ACHN (cell line): ENCODE measurements around the gene NDST3.

ENCODE experiments used
- DNase-seq: peaks from one replicate; pipeline ENCODE4 v3.0.0-alpha.2; 2015
- in situ Hi-C: cut with HindIII; loops from 2 replicates; pipeline ENCODE4 v1.10.0; 2017; ENCODE audit warnings: low sequenced_read_pairs, low pct_ligation_motif_present, low pct_unique_long_range_greater_than_20kb

NDST3 gene

GRCh38 chr4:118059397-118059796 lies 25.1 kb downstream of the NDST3 start:
- in situ Hi-C loops = no loop called here
- DNase-seq = no peak

GRCh38 chr4:118076958-118077766 lies 42.9 kb downstream of the NDST3 start:
- in situ Hi-C loops = no loop called here
- DNase-seq = peak; percentile 23

- in situ Hi-C loops = no loop called here
- DNase-seq = no peak
Measured at GRCh38 chr4:118077767-118078105, 43.5 kb downstream of the NDST3 start.

- in situ Hi-C loops = no loop called here
Measured at GRCh38 chr4:118081434-118081833, 47.1 kb downstream of the NDST3 start.

GRCh38 chr4:118082182-118082581 lies 47.9 kb downstream of the NDST3 start:
- in situ Hi-C loops = no loop called here
- DNase-seq = no peak

More at GRCh38 chr4:118081434-118081833, 47.1 kb downstream of the NDST3 start:
- no peak for DNase-seq

DNA sequence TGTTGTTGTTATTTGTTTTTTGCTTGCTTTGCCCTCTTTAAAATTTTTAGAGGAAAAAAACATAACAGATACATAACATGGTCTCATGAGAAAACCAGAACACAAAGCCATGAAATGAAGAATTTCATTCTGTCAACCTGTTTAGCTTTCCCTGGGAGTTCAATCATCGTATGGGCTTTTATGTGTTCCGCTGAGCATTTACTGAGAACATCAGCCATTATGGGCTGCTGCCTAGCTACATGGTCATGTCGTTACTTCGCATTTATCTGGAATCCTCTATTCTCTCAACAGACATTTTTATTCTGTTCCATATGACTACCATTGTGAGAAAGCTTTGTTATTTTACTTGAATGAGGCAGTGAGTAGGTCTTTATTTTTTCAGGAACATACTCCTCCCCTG lies 51.4 kb downstream of the NDST3 start:
- no peak for DNase-seq
- in situ Hi-C loops = no loop called here

- peak; percentile 6 for DNase-seq
- in situ Hi-C loops = no loop called here
Measured at GRCh38 chr4:118086344-118086743, 52.1 kb downstream of the NDST3 start.

GRCh38 chr4:118087366-118087765 lies 53.1 kb downstream of the NDST3 start:
- in situ Hi-C loops = no loop called here
- no peak for DNase-seq

GRCh38 chr4:118099106-118099505 lies 64.8 kb downstream of the NDST3 start:
- DNase-seq = no peak
- in situ Hi-C loops = no loop called here

- no peak for DNase-seq
- in situ Hi-C loops = no loop called here
Measured at GRCh38 chr4:118102195-118102594, 67.9 kb downstream of the NDST3 start.

- no peak for DNase-seq
Measured at GRCh38 chr4:118112117-118113046, 78.1 kb downstream of the NDST3 start.

GRCh38 chr4:118113220-118113619 lies 78.9 kb downstream of the NDST3 start:
- peak; percentile 4 for DNase-seq
- in situ Hi-C loops = no loop called here

More at GRCh38 chr4:118112117-118113046, 78.1 kb downstream of the NDST3 start:
- in situ Hi-C loops = no loop called here

DNA sequence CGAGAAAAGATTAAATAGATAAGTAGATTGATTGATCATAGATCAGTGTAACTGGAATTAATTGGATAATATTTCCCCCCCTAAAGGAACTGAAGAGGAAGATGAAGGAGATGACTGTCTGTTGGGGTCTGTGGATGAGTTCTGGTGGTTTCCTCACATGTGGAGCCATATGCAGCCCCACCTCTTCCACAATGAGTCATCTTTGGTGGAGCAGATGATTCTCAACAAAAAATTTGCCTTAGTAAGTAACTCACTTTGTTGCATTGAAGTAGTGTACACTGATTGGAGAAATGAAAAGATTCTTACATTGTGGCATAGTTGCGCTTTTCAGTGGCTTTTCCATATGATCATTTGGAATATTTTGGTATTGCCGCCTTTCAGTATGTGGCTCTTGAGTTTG lies 80.4 kb downstream of the NDST3 start:
- in situ Hi-C loops = no loop called here
- DNase-seq = no peak

DNA sequence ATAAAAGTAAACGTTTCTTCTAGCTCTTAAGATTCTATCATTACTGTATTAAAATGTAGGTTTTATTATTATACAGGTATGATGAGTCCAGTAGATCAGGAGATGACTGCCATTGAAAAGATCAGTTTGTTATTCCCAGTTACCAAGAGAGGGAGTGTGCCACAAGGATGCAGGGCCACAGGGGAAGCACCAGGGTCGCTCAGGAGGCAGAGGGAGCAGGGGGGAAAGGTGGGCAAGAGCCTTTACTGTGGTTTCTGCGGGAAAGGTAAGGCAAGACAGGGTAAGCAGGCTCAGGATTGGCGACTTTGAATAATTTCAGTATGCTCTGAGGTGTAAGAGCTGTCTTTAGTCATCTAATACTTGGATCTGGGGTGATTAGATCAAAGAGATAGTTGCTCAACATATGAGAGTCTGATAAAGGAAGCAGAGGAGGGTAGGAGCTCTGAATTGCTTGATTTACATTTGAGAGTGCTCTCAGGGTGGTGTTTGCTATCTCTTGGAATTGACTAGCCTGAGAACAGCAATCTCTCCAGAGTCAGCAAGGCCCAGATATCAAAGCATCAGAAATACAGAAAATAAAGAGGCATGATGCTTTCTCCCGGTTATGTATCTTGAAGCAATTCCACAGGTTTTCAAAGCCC lies 86.0 kb downstream of the NDST3 start:
- in situ Hi-C loops = no loop called here
- DNase-seq = no peak

DNA sequence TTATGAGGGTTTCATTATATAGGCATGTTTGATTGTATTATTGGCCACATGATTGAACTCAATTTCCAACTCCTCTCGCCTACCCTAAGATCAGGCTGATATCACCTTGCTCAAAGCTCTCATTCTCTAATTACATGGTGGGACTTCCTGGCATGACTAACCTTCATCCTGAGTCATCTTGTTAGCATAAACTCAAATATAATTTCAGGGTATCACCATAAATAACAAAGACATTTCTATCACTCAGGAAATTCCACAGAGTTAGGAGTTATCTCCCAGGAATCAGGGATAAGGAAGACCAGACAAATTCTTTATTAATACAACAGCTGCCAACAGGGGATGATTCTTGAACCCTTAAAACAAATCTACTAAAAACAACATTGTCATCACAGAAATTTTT lies 90.7 kb downstream of the NDST3 start:
- DNase-seq = no peak
- in situ Hi-C loops = no loop called here

DNA sequence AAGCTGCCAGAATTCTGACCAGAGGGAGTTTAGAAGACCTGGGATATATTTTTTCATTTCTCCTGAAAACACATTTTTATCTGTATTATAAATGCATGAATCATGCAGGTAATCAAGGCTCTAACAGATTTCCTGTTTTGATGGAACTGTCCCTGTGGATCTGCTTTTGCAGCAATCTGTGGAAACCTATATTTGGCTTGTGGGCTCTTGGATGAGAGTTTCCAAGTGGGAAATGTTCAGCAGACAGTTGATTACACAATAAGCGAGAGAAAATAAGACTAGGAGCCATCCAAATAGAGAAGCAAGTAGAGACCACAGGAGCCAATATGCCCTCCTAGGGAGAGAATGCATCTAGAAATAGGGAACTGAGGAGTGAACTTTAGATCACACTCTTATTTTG lies 105.0 kb downstream of the NDST3 start:
- in situ Hi-C loops = no loop called here
- DNase-seq = no peak

- DNase-seq = no peak
Measured at GRCh38 chr4:118141240-118141639, 107.0 kb downstream of the NDST3 start.

GRCh38 chr4:118154649-118155048 lies 120.4 kb downstream of the NDST3 start:
- no peak for DNase-seq
- in situ Hi-C loops = no loop called here

More at GRCh38 chr4:118141240-118141639, 107.0 kb downstream of the NDST3 start:
- in situ Hi-C loops = no loop called here

DNA sequence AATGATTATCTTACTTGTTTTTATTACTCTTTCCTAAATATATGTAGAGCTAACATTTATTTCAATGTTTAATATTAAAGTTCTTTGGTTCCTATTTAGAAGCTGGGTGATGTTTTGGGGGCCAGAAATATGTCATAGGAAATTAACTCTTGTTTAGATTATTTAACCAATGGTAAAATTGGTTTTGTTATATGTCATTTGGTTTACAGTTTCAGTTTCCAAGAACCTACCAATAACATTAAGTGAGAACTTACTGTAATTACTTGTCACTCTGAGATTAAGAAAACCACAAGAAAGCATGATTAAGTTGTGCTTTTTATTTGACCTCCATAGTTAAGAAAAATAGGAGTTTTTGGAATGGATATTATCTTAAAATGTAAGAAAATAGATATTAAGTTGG lies 121.2 kb downstream of the NDST3 start:
- in situ Hi-C loops = no loop called here
- DNase-seq = no peak
